COLO668 (cell line): ENCODE data around the gene DDX39B.
"Not testable (repeated sequence)": the region's sequence is repeated elsewhere in the genome, so short reads cannot be mapped to it uniquely, and the experiment has no call there.

ENCODE experiments used
- DNase-seq: peaks from one replicate; lab custom pipeline; 2025; ENCODE audit not compliant: unreplicated experiment; lab: John Stamatoyannopoulos, UW

The DDX39B gene

DNA sequence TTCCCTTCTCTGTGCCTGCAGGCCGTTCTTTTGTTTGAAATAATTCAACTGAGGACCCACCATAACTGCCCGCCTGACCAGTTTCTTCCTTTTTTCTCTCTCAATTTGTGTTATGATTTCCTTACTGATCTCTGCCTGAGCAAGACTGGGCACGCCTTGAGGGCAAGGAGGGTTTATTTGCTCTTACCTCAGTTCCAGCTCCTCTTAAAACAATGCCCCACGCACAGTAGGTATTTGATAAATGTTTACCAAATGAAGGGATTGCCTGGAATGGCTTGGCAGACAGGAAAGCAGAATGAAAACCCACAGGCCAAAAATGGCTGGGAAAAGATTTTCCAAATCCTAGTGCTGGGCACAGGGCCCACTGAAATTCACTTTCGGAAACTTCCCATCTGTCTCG lies 54.1 kb downstream of the DDX39B start:
- not testable (repeated sequence) for DNase-seq

DNA sequence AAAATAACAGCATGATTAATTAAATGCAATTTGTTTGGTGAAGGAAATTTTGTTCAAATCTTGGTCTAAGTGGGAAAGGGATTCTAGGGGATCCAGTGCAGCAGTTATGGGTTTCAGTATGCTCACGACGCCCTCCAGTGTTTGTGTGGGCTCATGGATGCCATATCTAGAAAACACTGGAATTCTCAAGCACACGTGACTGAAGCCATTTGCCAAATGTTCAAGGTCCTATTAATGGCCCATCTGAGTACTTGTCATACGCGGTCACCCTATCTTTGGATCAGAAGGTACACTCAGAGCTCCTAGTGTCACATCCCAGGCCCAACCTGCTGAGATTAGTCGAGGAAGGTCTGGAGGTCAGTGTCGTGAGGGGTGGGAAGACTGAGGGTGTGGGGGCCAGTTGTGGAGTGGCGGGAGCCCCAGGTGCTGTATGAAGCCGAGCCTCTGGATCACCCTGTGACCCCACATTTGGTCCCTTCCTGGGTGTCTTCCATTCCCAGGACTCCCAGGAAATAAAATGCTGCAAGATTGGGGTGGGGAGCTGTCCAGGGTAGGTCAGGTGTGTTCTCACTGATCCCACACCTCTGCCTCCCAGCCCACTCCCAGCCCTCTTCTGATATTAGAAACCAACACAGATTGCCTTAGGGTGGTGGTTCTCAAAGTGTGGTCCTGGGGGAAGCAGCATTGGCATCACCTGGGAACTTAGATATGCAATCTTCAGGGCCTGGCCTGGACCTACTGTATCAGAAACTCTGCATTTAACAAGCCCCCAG lies 55.6 kb downstream of the DDX39B start:
- DNase-seq, result not testable (repeated sequence)

GRCh38 chr6:31485055-31485454 lies 56.7 kb downstream of the DDX39B start:
- no peak for DNase-seq

- DNase-seq, result no peak
Observed at GRCh38 chr6:31483392-31483791, 58.4 kb downstream of the DDX39B start.

GRCh38 chr6:31480574-31480973 lies 61.2 kb downstream of the DDX39B start:
- no peak for DNase-seq
